Left kidney (tissue), 2 donors: Measurements from ENCODE around the gene LRMDA. TPM values are rescaled to one million over a fixed set of nuclear protein-coding genes. Genes with fewer than 3 reads are reported as not detected.
A peak's percentile ranks its signal among the peaks of the same experiment; 100 is the strongest.
"Not testable (repeated sequence)": the region's sequence is repeated elsewhere in the genome, so short reads cannot be mapped to it uniquely, and the experiment has no call there.

Experiments
- DNase-seq: peaks from one replicate; pipeline ENCODE4 v3.0.0-alpha.2; 2013
- polyA plus RNA-seq: library from polyadenylated mRNA; unstranded; fragments of 120-200 nt; gene quantifications from one replicate; pipeline ENCODE4 v1.2.1, GENCODE V29; 2013; ENCODE audit not compliant: insufficient read length

Gene LRMDA
- polyA plus RNA-seq, 1 donor: 18.0 TPM

- DNase-seq: no peak
These were observed 688.1 kb downstream of the LRMDA start for GRCh38 chr10:76119515-76119914.

GRCh38 chr10:76122056-76122455 is 690.6 kb downstream of the LRMDA start:
- no peak for DNase-seq

GRCh38 chr10:76124280-76124679 is 692.9 kb downstream of the LRMDA start:
- no peak for DNase-seq

- DNase-seq: no peak
These were observed 694.5 kb downstream of the LRMDA start for GRCh38 chr10:76125900-76126299.

- no peak for DNase-seq
These were observed 695.4 kb downstream of the LRMDA start for GRCh38 chr10:76126607-76127527.

- DNase-seq: no peak
These were observed 696.7 kb downstream of the LRMDA start for GRCh38 chr10:76127984-76128589.

- no peak for DNase-seq
These were observed 697.8 kb downstream of the LRMDA start for GRCh38 chr10:76129213-76129612.

GRCh38 chr10:76130892-76131291 is 699.5 kb downstream of the LRMDA start:
- no peak for DNase-seq

GRCh38 chr10:76133597-76134255 is 702.3 kb downstream of the LRMDA start:
- no peak for DNase-seq

GRCh38 chr10:76136961-76137360 is 705.5 kb downstream of the LRMDA start:
- DNase-seq: no peak

- DNase-seq: no peak
These were observed 706.9 kb downstream of the LRMDA start for GRCh38 chr10:76138286-76138685.

- DNase-seq: no peak
These were observed 707.5 kb downstream of the LRMDA start for GRCh38 chr10:76138906-76139305.

GRCh38 chr10:76139431-76139830 is 708.0 kb downstream of the LRMDA start:
- DNase-seq: no peak

GRCh38 chr10:76141376-76141775 is 710.0 kb downstream of the LRMDA start:
- no peak for DNase-seq

GRCh38 chr10:76148217-76148616 is 716.8 kb downstream of the LRMDA start:
- not testable (repeated sequence) for DNase-seq

- no peak for DNase-seq
These were observed 717.8 kb downstream of the LRMDA start for GRCh38 chr10:76149182-76149581.

GRCh38 chr10:76149602-76150138 is 718.2 kb downstream of the LRMDA start:
- no peak for DNase-seq

- peak; percentile 72 for DNase-seq
These were observed 718.9 kb downstream of the LRMDA start for GRCh38 chr10:76150139-76150875.

GRCh38 chr10:76150876-76151288 is 719.5 kb downstream of the LRMDA start:
- no peak for DNase-seq

- no peak for DNase-seq
These were observed 720.8 kb downstream of the LRMDA start for GRCh38 chr10:76152186-76152585.

- no peak for DNase-seq
These were observed 724.5 kb downstream of the LRMDA start for GRCh38 chr10:76155961-76156360.
